Ovary (tissue), 9 donors: ENCODE measurements around the gene OBSCN. TPM values are rescaled to one million over a fixed set of nuclear protein-coding genes. Genes with fewer than 3 reads are reported as not detected.

Source experiments
- DNase-seq, 5 donors: peaks; one replicate each; pipeline ENCODE4 v3.0.0-alpha.2; 2019 to 2020
- H3K27ac ChIP-seq, 2 donors: fragments of 200-600 bp; one replicate each; pipeline versions ENCODE4 v1.5.1 to v1.8.0; 2019 to 2022
- H3K27me3 ChIP-seq: fragments of 200-600 bp; one replicate; pipeline ENCODE4 v1.8.0; 2022
- H3K36me3 ChIP-seq: fragments of 200-600 bp; sonication (generic); one replicate; pipeline ENCODE4 v1.5.1; 2019
- H3K4me1 ChIP-seq: one replicate; pipeline ENCODE4 v1.8.1; 2013; ENCODE audit warnings: mild to moderate bottlenecking, moderate library complexity; ENCODE audit not compliant: insufficient read depth
- H3K4me3 ChIP-seq: fragments of 200-600 bp; sonication (generic); one replicate; pipeline ENCODE4 v1.5.1; 2017
- H3K9me3 ChIP-seq, 2 donors: fragments of 200-600 bp in 1 of 2; sonication (generic) in 1 of 2; one replicate each; pipeline versions ENCODE4 v1.5.1 to v1.8.1; 2013 to 2019; ENCODE audit warnings: mild to moderate bottlenecking in 1 of 2, moderate library complexity in 1 of 2
- EP300 ChIP-seq: sonication (generic); formaldehyde crosslinking; IDR thresholded peaks from one replicate; pipeline ENCODE4 v1.6.1; 2017; ENCODE audit warnings: antibody characterized with exemption
- POLR2A ChIP-seq: fragments of 450-650 bp; IDR thresholded peaks from one replicate; pipeline ENCODE4 v1.6.1; 2017; ENCODE audit warnings: antibody characterized with exemption, mild to moderate bottlenecking, moderate library complexity
- WGBS, 3 donors: extraction: QIAGEN DNeasy Blood & Tissue Kit in 1 of 3; methylation state at CpG; one replicate each; pipeline versions ENCODE4 v1.1.5 to v1.1.7; 2013 to 2017; 5-methylcytosine and 5-hydroxymethylcytosine counted together
- intact Hi-C, 4 donors: fragments of 100-400 bp; cut with DNase I; formaldehyde crosslinking; loops; one replicate each; pipeline versions ENCODE4 v1.11.0 to v1.15.1; 2022 to 2023
- polyA plus RNA-seq, 2 donors: library from polyadenylated mRNA; stranded (reverse); fragments of 200-250 nt in 1 of 2; fragments of 350-450 nt in 1 of 2; fragmentation: Illumina TruSeq in 1 of 2; extraction: RNeasy Lipid Tissue Mini Kit (QIAGEN cat#74804) in 1 of 2; gene quantifications; one replicate each; pipeline ENCODE4 v1.2.3, GENCODE V29; 2013 to 2014
- total RNA-seq, 7 donors: library from RNA; depleted of rRNA in 2 of 7; stranded (reverse); fragments of >200 nt in 2 of 7; fragmentation: NEBNext Ultra II Directional in 3 of 7; extraction: Animal tissue kit (Norgen Biotek cat#: 25700) in 3 of 7; gene quantifications; one replicate each; pipeline versions ENCODE4 v1.1.0 to v1.2.4, GENCODE V29; 2016 to 2023
- TF ChIP-seq, protein P1 (sequence below), 3 donors: fragments of 450-650 bp in 2 of 3; fragments of 200-600 bp in 1 of 3; IDR thresholded peaks; one replicate each; pipeline versions ENCODE4 v1.5.1 to v1.8.0; 2016 to 2022; ENCODE audit warnings: antibody characterized with exemption in 3 of 3, mild to moderate bottlenecking in 1 of 3
- donor health status: DM: no; HTN: no; CAD: no; lungs with moderate emphysema.
- donor health status: DM: no; HTN: no; CAD: no.
- donor health status: Bipolar disorder and iron deficiency.
- donor health status: DM: yes; HTN: yes; CAD: no.
- donor health status: DM: no; HTN: no; CAD: no.
- donor health status: DM: yes; HTN: yes; CAD: no.

The OBSCN gene
- total and polyA plus RNA-seq, 9 donors: 3.5 to 37.1 (median 29.0) TPM

DNA sequence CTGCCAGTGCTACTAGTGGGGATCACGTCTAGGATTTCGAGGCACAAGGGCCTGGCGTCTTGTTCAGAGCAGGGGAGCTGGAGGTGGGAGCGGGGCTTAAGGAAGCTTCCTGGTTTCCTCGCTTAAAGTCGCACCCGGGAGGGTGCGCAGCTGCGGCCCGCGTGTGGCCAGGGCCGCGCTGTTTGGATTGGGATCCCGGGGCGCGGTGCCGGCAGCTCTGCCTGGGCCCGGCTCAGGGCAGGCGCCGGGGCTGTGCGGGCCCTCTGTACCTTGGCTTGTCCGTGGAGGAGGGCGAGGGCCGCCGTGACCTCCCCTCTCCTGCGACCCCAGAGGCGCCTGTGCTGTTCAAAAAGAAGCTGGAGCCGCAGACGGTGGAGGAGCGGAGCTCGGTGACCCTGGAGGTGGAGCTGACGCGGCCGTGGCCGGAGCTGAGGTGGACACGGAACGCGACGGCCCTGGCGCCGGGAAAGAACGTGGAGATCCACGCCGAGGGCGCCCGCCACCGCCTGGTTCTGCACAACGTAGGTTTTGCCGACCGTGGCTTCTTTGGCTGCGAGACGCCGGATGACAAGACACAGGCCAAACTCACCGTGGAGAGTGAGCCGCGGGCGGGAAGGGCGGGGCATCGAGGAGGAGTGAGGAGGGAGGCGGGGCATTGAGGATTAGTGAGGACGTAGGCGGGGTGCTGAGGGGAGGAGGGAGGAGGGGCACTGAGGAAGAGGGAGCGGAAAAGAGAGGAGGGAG is 67.8 kb downstream of the OBSCN start:
- peaks cover 4% of the 10 kb centered on the region for H3K4me1 ChIP-seq
- H3K9me3 ChIP-seq: no peaks in the 10 kb centered on the region
- H3K27me3 ChIP-seq: no peaks in the 10 kb centered on the region
- intact Hi-C loops: no loop called here
- DNase-seq: peak; percentile 90 to 94 (median 92)
- H3K4me3 ChIP-seq: peak overlapping the region; percentile 61
- H3K27ac ChIP-seq: peak overlapping the region; percentile 64 to 76
- no peaks in the 10 kb centered on the region for H3K36me3 ChIP-seq
- WGBS, 3 donors: 1 to 2% (median 1%) methylated on average over 49 to 63 of the region's 63 CpGs
- TF ChIP-seq POLR2A: peak; percentile 16
- TF ChIP-seq, protein P1, sequence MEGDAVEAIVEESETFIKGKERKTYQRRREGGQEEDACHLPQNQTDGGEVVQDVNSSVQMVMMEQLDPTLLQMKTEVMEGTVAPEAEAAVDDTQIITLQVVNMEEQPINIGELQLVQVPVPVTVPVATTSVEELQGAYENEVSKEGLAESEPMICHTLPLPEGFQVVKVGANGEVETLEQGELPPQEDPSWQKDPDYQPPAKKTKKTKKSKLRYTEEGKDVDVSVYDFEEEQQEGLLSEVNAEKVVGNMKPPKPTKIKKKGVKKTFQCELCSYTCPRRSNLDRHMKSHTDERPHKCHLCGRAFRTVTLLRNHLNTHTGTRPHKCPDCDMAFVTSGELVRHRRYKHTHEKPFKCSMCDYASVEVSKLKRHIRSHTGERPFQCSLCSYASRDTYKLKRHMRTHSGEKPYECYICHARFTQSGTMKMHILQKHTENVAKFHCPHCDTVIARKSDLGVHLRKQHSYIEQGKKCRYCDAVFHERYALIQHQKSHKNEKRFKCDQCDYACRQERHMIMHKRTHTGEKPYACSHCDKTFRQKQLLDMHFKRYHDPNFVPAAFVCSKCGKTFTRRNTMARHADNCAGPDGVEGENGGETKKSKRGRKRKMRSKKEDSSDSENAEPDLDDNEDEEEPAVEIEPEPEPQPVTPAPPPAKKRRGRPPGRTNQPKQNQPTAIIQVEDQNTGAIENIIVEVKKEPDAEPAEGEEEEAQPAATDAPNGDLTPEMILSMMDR (IDR thresholded peaks at IDR 0.05): no peak

DNA sequence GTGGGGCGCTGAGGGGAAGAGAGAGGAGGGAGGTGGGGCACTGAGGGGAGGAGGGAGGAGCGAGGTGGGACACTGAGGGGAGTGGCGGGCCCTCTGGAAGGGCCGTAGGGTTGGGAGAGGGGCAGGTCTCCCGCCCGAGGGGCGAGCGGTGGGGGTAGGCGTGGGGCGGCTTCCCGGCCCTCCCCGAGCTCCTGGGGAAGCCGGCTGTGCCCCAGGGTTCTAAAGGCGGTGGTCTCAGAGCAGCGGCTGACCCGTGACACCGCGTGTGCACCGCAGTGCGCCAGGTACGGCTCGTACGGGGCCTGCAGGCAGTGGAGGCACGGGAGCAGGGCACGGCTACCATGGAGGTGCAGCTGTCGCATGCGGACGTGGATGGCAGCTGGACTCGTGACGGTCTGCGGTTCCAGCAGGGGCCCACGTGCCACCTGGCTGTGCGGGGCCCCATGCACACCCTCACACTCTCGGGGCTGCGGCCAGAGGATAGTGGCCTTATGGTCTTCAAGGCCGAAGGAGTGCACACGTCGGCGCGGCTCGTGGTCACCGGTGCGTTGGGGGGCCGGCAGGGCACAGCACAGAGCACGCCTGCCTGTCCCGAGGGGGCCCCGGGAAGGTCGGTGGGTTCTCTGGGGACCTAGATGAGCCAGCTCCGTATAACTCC is 68.5 kb downstream of the OBSCN start:
- Histone ChIP-seq H3K4me1 (peaks cover 4% of the 10 kb centered on the region), H3K9me3 (no peaks in the 10 kb centered on the region), H3K36me3 (no peaks in the 10 kb centered on the region), H3K27me3 (no peaks in the 10 kb centered on the region), H3K27ac (peak overlapping the region; percentile 71 to 80), H3K4me3 (peak overlapping the region; percentile 61)
- intact Hi-C loops: no loop called here
- WGBS, 3 donors: 1 to 9% (median 5%) methylated on average over 14 to 49 of the region's 49 CpGs
- TF ChIP-seq EP300 (no peak), POLR2A (no peak)
- TF ChIP-seq, protein P1 (IDR thresholded peaks at IDR 0.05): no peak
- no peak for DNase-seq

DNA sequence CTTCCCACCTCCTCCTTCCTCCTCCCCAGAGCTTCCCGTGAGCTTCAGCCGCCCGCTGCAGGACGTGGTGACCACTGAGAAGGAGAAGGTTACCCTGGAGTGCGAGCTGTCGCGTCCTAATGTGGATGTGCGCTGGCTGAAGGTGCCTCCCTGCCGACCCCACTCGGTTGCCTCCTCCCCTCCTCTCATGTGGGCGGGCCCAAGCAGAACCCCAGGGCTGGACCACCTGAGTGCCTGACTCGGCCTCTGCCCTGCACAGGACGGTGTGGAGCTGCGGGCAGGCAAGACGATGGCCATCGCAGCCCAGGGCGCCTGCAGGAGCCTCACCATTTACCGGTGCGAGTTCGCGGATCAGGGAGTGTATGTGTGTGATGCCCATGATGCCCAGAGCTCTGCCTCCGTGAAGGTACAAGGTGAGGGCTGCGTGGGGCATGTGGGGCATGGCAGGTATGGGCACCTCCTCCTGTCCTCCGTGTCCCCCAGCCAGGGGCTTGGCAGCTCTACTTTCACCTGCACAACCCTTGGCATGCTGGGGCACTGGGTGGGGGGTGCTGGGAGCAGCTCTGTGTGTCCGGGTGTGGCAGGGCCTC is 69.2 kb downstream of the OBSCN start:
- WGBS, 3 donors: 63 to 71% (median 69%) methylated on average over 21 to 25 of the region's 25 CpGs
- peak in 1 of 5 donors; percentile 33 for DNase-seq
- Histone ChIP-seq H3K27ac (peak overlapping the region in 1 of 2 donors; percentile 71), H3K4me1 (peaks cover 4% of the 10 kb centered on the region), H3K9me3 (no peaks in the 10 kb centered on the region), H3K4me3 (no peak overlapping the region), H3K27me3 (no peaks in the 10 kb centered on the region), H3K36me3 (no peaks in the 10 kb centered on the region)
- intact Hi-C loops: no loop called here
- TF ChIP-seq POLR2A: no peak
- TF ChIP-seq, protein P1 (IDR thresholded peaks at IDR 0.05): no peak
- no peak for TF ChIP-seq EP300

DNA sequence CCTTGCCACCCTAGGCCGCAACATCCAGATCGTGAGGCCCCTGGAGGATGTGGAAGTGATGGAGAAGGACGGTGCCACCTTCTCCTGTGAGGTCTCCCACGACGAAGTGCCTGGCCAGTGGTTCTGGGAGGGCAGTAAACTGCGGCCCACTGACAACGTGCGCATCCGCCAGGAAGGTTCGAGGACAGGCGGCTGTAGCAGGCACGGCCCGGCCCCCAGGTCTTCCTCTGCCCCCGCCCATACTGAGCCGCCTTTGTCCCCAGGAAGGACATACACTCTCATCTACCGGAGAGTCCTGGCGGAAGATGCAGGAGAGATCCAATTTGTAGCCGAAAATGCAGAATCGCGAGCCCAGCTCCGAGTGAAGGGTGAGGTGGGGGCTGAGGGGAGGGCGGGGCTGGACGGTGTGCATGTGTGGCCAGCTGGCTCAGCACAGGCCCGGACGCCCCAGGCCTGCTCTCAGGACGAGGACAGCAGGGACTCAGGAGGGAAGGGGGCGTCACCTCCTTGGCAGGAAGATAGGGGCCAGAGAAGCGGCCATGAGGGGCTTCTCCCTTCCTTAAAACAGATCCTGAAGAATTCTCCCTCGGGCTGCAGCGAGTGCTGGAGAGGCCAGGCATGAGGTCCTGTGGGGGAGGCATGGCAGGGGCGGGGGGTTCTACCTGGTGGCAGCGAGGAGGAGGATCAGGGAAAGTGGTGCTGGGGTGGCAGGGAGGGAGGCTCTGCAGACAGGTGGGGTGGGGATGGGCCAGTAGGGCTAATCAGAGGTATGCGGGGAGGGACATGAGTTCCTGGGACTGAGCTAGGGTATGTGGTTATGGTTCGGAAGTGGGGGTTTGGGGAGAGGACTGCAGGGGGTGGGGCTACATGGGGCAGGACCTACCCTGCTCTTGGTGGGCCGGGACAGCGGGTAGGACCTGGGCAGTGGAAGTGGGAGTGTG is 69.9 kb downstream of the OBSCN start:
- Histone ChIP-seq H3K9me3 (no peaks in the 10 kb centered on the region), H3K27ac (no peak overlapping the region), H3K4me1 (peaks cover 4% of the 10 kb centered on the region), H3K27me3 (no peaks in the 10 kb centered on the region), H3K36me3 (no peaks in the 10 kb centered on the region), H3K4me3 (no peak overlapping the region)
- peak in 1 of 5 donors; percentile 34 for DNase-seq
- TF ChIP-seq EP300 (no peak), POLR2A (no peak)
- TF ChIP-seq, protein P1 (IDR thresholded peaks at IDR 0.05): no peak
- intact Hi-C loops: no loop called here
- WGBS, 3 donors: 85 to 92% (median 89%) methylated on average over 36 of the region's 36 CpGs
